Liver (tissue), 3 donors: Measurements from ENCODE around the gene EPB41L3.

Experiments used
- RXRA ChIP-seq, 2 donors: IDR thresholded peaks; 2 replicates each; pipeline ENCODE4 v1.6.1; 2017 to 2018; ENCODE audit warnings: antibody characterized with exemption in 2 of 2, mild to moderate bottlenecking in 1 of 2
- SP1 ChIP-seq: IDR thresholded peaks from 2 replicates; pipeline ENCODE4 v1.6.1; 2018; ENCODE audit warnings: antibody characterized with exemption, mild to moderate bottlenecking
- TAF1 ChIP-seq: conservative IDR thresholded peaks from 2 replicates; pipeline ENCODE4 v1.6.1; 2016; ENCODE audit warnings: antibody characterized with exemption, mild to moderate bottlenecking
- ZBTB33 ChIP-seq: IDR thresholded peaks from 2 replicates; pipeline ENCODE4 v1.6.1; 2016; ENCODE audit warnings: antibody characterized with exemption
- TF ChIP-seq, protein P1 (sequence below): fragments of 150-350 bp; IDR thresholded peaks from 2 replicates; pipeline ENCODE4 v1.5.1; 2017; ENCODE audit warnings: improper control_type of control experiment, low read depth, low read length; ENCODE audit not compliant: missing input control
- donor health status: healthy.
- donor health status: healthy.

GRCh38 chr18:5512176-5512575 lies 31.6 kb downstream of the EPB41L3 start:
- no peak for TF ChIP-seq TAF1
- TF ChIP-seq, protein P1, sequence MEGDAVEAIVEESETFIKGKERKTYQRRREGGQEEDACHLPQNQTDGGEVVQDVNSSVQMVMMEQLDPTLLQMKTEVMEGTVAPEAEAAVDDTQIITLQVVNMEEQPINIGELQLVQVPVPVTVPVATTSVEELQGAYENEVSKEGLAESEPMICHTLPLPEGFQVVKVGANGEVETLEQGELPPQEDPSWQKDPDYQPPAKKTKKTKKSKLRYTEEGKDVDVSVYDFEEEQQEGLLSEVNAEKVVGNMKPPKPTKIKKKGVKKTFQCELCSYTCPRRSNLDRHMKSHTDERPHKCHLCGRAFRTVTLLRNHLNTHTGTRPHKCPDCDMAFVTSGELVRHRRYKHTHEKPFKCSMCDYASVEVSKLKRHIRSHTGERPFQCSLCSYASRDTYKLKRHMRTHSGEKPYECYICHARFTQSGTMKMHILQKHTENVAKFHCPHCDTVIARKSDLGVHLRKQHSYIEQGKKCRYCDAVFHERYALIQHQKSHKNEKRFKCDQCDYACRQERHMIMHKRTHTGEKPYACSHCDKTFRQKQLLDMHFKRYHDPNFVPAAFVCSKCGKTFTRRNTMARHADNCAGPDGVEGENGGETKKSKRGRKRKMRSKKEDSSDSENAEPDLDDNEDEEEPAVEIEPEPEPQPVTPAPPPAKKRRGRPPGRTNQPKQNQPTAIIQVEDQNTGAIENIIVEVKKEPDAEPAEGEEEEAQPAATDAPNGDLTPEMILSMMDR: no peak
- no peak for TF ChIP-seq RXRA (IDR thresholded peaks at IDR 0.05)
- TF ChIP-seq SP1: no peak
- no peak for TF ChIP-seq ZBTB33
